Measurements from ENCODE around the gene NFKBIL1.
"Not testable (repeated sequence)": the region's sequence is repeated elsewhere in the genome, so short reads cannot be mapped to it uniquely, and the experiment has no call there.

Gene NFKBIL1

GRCh38 chr6:31546958-31547726 lies at the start of gene NFKBIL1:
NFKBIL1 (plus strand) TSS chr6:31547608; CDS start chr6:31547695, 87 bp downstream.
- ATAC-seq (peak; percentile 91), DNase-seq (peak; percentile 93)

- ATAC-seq (no peak), DNase-seq (peak; percentile 20)
These were observed 48.7 kb upstream of the NFKBIL1 start for GRCh38 chr6:31498748-31499147.

GRCh38 chr6:31499648-31500047 lies 47.8 kb upstream of the NFKBIL1 start:
- not testable (repeated sequence) for DNase-seq, ATAC-seq

- ATAC-seq (no peak), DNase-seq (no peak)
These were observed 44.8 kb upstream of the NFKBIL1 start for GRCh38 chr6:31502586-31502985.

GRCh38 chr6:31509036-31509435 lies 38.4 kb upstream of the NFKBIL1 start:
- DNase-seq, result not testable (repeated sequence)
- ATAC-seq, result peak; percentile 37

- no peak for DNase-seq
- no peak for ATAC-seq
These were observed 37.4 kb upstream of the NFKBIL1 start for GRCh38 chr6:31510007-31510406.

- DNase-seq (no peak), ATAC-seq (no peak)
These were observed 33.8 kb upstream of the NFKBIL1 start for GRCh38 chr6:31513456-31514165.

- ATAC-seq, result no peak
These were observed 25.6 kb upstream of the NFKBIL1 start for GRCh38 chr6:31521835-31522234.

GRCh38 chr6:31525553-31525931 lies 21.9 kb upstream of the NFKBIL1 start:
- DNase-seq (no peak), ATAC-seq (no peak)

More at GRCh38 chr6:31521835-31522234, 25.6 kb upstream of the NFKBIL1 start:
- DNase-seq, result no peak

- ATAC-seq (no peak), DNase-seq (no peak)
These were observed 21.3 kb upstream of the NFKBIL1 start for GRCh38 chr6:31525932-31526591.

GRCh38 chr6:31528307-31528777 lies 19.1 kb upstream of the NFKBIL1 start:
- DNase-seq (no peak), ATAC-seq (peak; percentile 14)

- peak; percentile 21 for ATAC-seq
These were observed 18.5 kb upstream of the NFKBIL1 start, which contains the start of gene MCCD1 for GRCh38 chr6:31528821-31529328. MCCD1 (plus strand) TSS chr6:31528962; CDS start chr6:31529015, 53 bp downstream.

GRCh38 chr6:31529329-31530150 lies 17.9 kb upstream of the NFKBIL1 start:
- ATAC-seq (no peak), DNase-seq (no peak)

More at GRCh38 chr6:31528821-31529328, 18.5 kb upstream of the NFKBIL1 start, which contains the start of gene MCCD1:
- DNase-seq, result no peak

GRCh38 chr6:31530659-31531058 lies 16.7 kb upstream of the NFKBIL1 start:
- no peak for ATAC-seq
- no peak for DNase-seq

GRCh38 chr6:31531162-31531561 lies 16.2 kb upstream of the NFKBIL1 start:
- DNase-seq (no peak), ATAC-seq (no peak)

GRCh38 chr6:31531771-31532643 lies 15.4 kb upstream of the NFKBIL1 start:
- no peak for DNase-seq
- ATAC-seq, result no peak

- ATAC-seq (no peak), DNase-seq (no peak)
These were observed 14.6 kb upstream of the NFKBIL1 start for GRCh38 chr6:31532644-31533454.

- no peak for DNase-seq
- ATAC-seq, result no peak
These were observed 14.0 kb upstream of the NFKBIL1 start for GRCh38 chr6:31533455-31533841.

GRCh38 chr6:31534011-31534410 lies 13.4 kb upstream of the NFKBIL1 start:
- ATAC-seq, result no peak
- no peak for DNase-seq
